IMR-90 (cell line): ENCODE results near the gene NET1. TPM values are rescaled to one million over a fixed set of nuclear protein-coding genes. Genes with fewer than 3 reads are reported as not detected.

Source experiments
- ATAC-seq: fragments of 200-7000 bp; cut with Tn5 transposase; 2 replicates; pipeline ENCODE4 v1.9.1; 2020; ENCODE audit warnings: low read depth, mild to moderate bottlenecking, moderate library complexity
- BruUV-seq: library from RNA; stranded (reverse); fragments of 400-500 nt; replicated peaks from 2 replicates; lab custom pipeline; 2021; lab: Mats Ljungman, UMichigan
- CTCF ChIA-PET: fragments of 300-600 bp; formaldehyde crosslinking; extraction: SDS; loops from one replicate; lab custom pipeline; 2021; ENCODE audit warnings: antibody characterized with exemption; lab: Yijun Ruan, JAX
- POLR2A ChIA-PET: fragments of 300-600 bp; sonication (Branson Sonifier 250); formaldehyde crosslinking; loops from one replicate; lab custom pipeline; 2022; ENCODE audit warnings: antibody characterized with exemption; ENCODE audit not compliant: unreplicated experiment; lab: Charles Lee
- DNase-seq: peaks from one replicate; pipeline ENCODE4 v3.0.0; 2013
- H2AFZ ChIP-seq: replicated peaks from 2 replicates; pipeline ENCODE3; 2013; ENCODE audit warnings: low read length, mild to moderate bottlenecking; ENCODE audit not compliant: poor library complexity
- H2AK5ac ChIP-seq: 2 replicates; pipeline ENCODE4 v1.6.1; 2013; ENCODE audit warnings: low read depth, low read length, inconsistent platforms
- H2AK9ac ChIP-seq: replicated peaks from 2 replicates; pipeline ENCODE3; 2013; ENCODE audit warnings: mild to moderate bottlenecking, low read depth, low read length, moderate library complexity; ENCODE audit not compliant: poor library complexity
- H2BK120ac ChIP-seq: 2 replicates; pipeline ENCODE4 v1.6.1; 2013; ENCODE audit warnings: low read depth, low read length, inconsistent platforms
- H2BK15ac ChIP-seq: 3 replicates; pipeline ENCODE4 v1.6.1; 2013; ENCODE audit warnings: low read depth, low read length, inconsistent platforms
- H2BK20ac ChIP-seq: 2 replicates; pipeline ENCODE4 v1.6.1; 2013; ENCODE audit warnings: low read depth, mild to moderate bottlenecking, inconsistent platforms, low read length, moderate library complexity
- H2BK5ac ChIP-seq: 2 replicates; pipeline ENCODE4 v1.6.1; 2013; ENCODE audit warnings: mild to moderate bottlenecking, low read depth, low read length, inconsistent platforms; ENCODE audit not compliant: poor library complexity, severe bottlenecking
- H3K14ac ChIP-seq: replicated peaks from 2 replicates; pipeline ENCODE4 v1.6.1; 2013; ENCODE audit warnings: low read depth, low read length, inconsistent platforms
- H3K18ac ChIP-seq: 2 replicates; pipeline ENCODE4 v1.6.1; 2013; ENCODE audit warnings: low read depth, low read length, control low read depth
- H3K23ac ChIP-seq: 2 replicates; pipeline ENCODE4 v1.6.1; 2013; ENCODE audit warnings: low read depth, low read length, inconsistent platforms
- H3K27ac ChIP-seq: 2 replicates; pipeline ENCODE4 v1.5.1; 2013; ENCODE audit warnings: mild to moderate bottlenecking, control low read depth, low read length; ENCODE audit not compliant: insufficient read depth
- H3K27me3 ChIP-seq: 2 replicates; pipeline ENCODE4 v1.6.1; 2013; ENCODE audit warnings: low read length; ENCODE audit not compliant: control insufficient read depth, insufficient read depth
- H3K36me3 ChIP-seq: 2 replicates; pipeline ENCODE4 v1.6.1; 2013; ENCODE audit warnings: low read length, mixed read lengths; ENCODE audit not compliant: control insufficient read depth, insufficient read depth
- H3K4ac ChIP-seq: 2 replicates; pipeline ENCODE4 v1.6.1; 2013; ENCODE audit warnings: low read depth, low read length, inconsistent platforms
- H3K4me1 ChIP-seq: 2 replicates; pipeline ENCODE4 v1.6.1; 2013; ENCODE audit warnings: low read length, mixed read lengths; ENCODE audit not compliant: control insufficient read depth, insufficient read depth
- H3K4me2 ChIP-seq: 2 replicates; pipeline ENCODE4 v1.6.1; 2013; ENCODE audit warnings: low read depth, mild to moderate bottlenecking, control low read depth, low read length, moderate library complexity
- H3K4me3 ChIP-seq: 2 replicates; pipeline ENCODE4 v1.5.1; 2013; ENCODE audit warnings: low read depth, mild to moderate bottlenecking, control low read depth, low read length, moderate library complexity; ENCODE audit not compliant: insufficient read depth
- H3K56ac ChIP-seq: 2 replicates; pipeline ENCODE4 v1.6.1; 2013; ENCODE audit warnings: low read length, inconsistent platforms; ENCODE audit not compliant: insufficient read depth; ENCODE audit errors: extremely low read depth
- H3K79me1 ChIP-seq, 2 experiments: 2 replicates each; pipeline ENCODE4 v1.6.1; 2013; ENCODE audit warnings: low read length in 2 of 2, inconsistent platforms in 1 of 2, low read depth in 1 of 2
- H3K9ac ChIP-seq: 2 replicates; pipeline ENCODE4 v1.6.1; 2013; ENCODE audit warnings: low read depth, low read length, control low read depth
- H3K9me1 ChIP-seq: 2 replicates; pipeline ENCODE4 v1.6.1; 2013; ENCODE audit warnings: low read length, inconsistent platforms; ENCODE audit not compliant: insufficient read depth
- H3K9me3 ChIP-seq: 2 replicates; pipeline ENCODE4 v1.6.1; 2013; ENCODE audit warnings: low read length; ENCODE audit not compliant: control insufficient read depth, insufficient read depth
- H4K20me1 ChIP-seq: 2 replicates; pipeline ENCODE4 v1.6.1; 2013; ENCODE audit warnings: low read length, inconsistent platforms; ENCODE audit not compliant: insufficient read depth
- H4K5ac ChIP-seq: 2 replicates; pipeline ENCODE4 v1.6.1; 2013; ENCODE audit warnings: mild to moderate bottlenecking, low read depth, low read length, control low read depth
- H4K8ac ChIP-seq, 2 experiments: 2 replicates each; pipeline ENCODE4 v1.6.1; 2013; ENCODE audit warnings: low read depth in 2 of 2, low read length in 2 of 2, control low read depth in 1 of 2, inconsistent platforms in 1 of 2
- H4K91ac ChIP-seq: 2 replicates; pipeline ENCODE4 v1.6.1; 2013; ENCODE audit warnings: low read depth, low read length, inconsistent platforms; ENCODE audit not compliant: insufficient read depth
- BHLHE40 ChIP-seq: fragments of 150-350 bp; IDR thresholded peaks from 2 replicates; pipeline ENCODE4 v1.6.1; 2016; ENCODE audit warnings: mild to moderate bottlenecking, low read depth, low read length
- CHD1 ChIP-seq: IDR thresholded peaks from 2 replicates; pipeline ENCODE4 v1.6.1; 2012; ENCODE audit warnings: low read depth, low read length, improper control_type of control experiment
- CTCF ChIP-seq: conservative IDR thresholded peaks from 2 replicates; pipeline ENCODE4 v1.5.1; 2012; ENCODE audit warnings: mild to moderate bottlenecking, low read depth, low read length, improper control_type of control experiment
- MAZ ChIP-seq: IDR thresholded peaks from 2 replicates; pipeline ENCODE4 v1.6.1; 2012; ENCODE audit warnings: low read depth, mild to moderate bottlenecking, low read length, improper control_type of control experiment, moderate library complexity, borderline replicate concordance
- MXI1 ChIP-seq: IDR thresholded peaks from 2 replicates; pipeline ENCODE4 v1.6.1; 2012; ENCODE audit warnings: low read depth, mild to moderate bottlenecking, low read length, moderate library complexity, borderline replicate concordance
- POLR2A ChIP-seq: IDR thresholded peaks from 2 replicates; pipeline ENCODE4 v1.6.1; 2012; ENCODE audit warnings: mild to moderate bottlenecking, low read depth, low read length
- RFX5 ChIP-seq: IDR thresholded peaks from 2 replicates; pipeline ENCODE4 v1.8.0; 2012; ENCODE audit warnings: low read depth, mild to moderate bottlenecking, low read length, moderate library complexity
- WGBS, 2 experiments: methylation state at CpG; one replicate each; pipeline versions ENCODE4 v1.1.5 to v1.1.7; 2013; ENCODE audit warnings: missing lambda C conversion rate in 2 of 2; ENCODE audit not compliant: insufficient read length in 1 of 2; ENCODE audit errors: extremely low coverage in 2 of 2; 5-methylcytosine and 5-hydroxymethylcytosine counted together
- dilution Hi-C: fragments of 300-500 bp; cut with HindIII; formaldehyde crosslinking; loops from one replicate; pipeline ENCODE4 v1.14.3; 2018; ENCODE audit warnings: low sequenced_read_pairs; ENCODE audit not compliant: unreplicated experiment
- in situ Hi-C: fragments of 300-500 bp; cut with MboI; formaldehyde crosslinking; loops from 3 replicates; pipeline ENCODE4 v1.14.3; 2019; ENCODE audit warnings: low sequenced_read_pairs, inconsistent platforms, mixed read lengths
- intact Hi-C: fragments of 100-400 bp; cut with micrococcal nuclease; formaldehyde crosslinking; loops from 2 replicates; pipeline ENCODE4 v1.10.0; 2022
- polyA plus RNA-seq, 3 experiments: library from polyadenylated mRNA; depleted of rRNA; stranded (reverse); fragments of >200 nt; gene quantifications; 2 replicates each; pipeline ENCODE4 v1.2.3, GENCODE V29; 2012; ENCODE audit warnings: low replicate concordance in 1 of 3
- total RNA-seq: library from RNA; depleted of rRNA; stranded (reverse); fragments of >200 nt; gene quantifications from 2 replicates; pipeline ENCODE4 v1.2.3, GENCODE V29; 2012

NET1 gene
- total and polyA plus RNA-seq, 2 of the 4 experiments (the other 2 are of a cell fraction) = 20.0 to 54.7 TPM

GRCh38 chr10:5457741-5458140, 45.4 kb downstream of the NET1 start:
- H2AK5ac ChIP-seq = no peak overlapping the region
- H4K8ac ChIP-seq = no peak overlapping the region
- no peak overlapping the region for H3K4me3 ChIP-seq
- no peak for TF ChIP-seq RFX5
- TF ChIP-seq CHD1 = no peak
- no peak for TF ChIP-seq MAZ
- TF ChIP-seq MXI1 = no peak
- TF ChIP-seq CTCF = no peak
- TF ChIP-seq BHLHE40 = no peak
- no peak for TF ChIP-seq POLR2A
- no peak overlapping the region for H3K23ac ChIP-seq
- no peaks in the 10 kb centered on the region for H3K27me3 ChIP-seq
- H3K18ac ChIP-seq = no peak overlapping the region
- peaks cover 5 to 15% of the 10 kb centered on the region in 2 experiments; a peak in 3 of 4 replicates for H3K79me1 ChIP-seq
- 82% methylated on average over 3 of the region's 3 CpGs; no CpG with 5 or more reads in 1 of the 2 experiments for WGBS, 2 experiments
- ChIA-PET CTCF (no interaction called here), POLR2A (no interaction called here)
- H3K4ac ChIP-seq = no peak overlapping the region
- DNase-seq (no peak), ATAC-seq (no peak)
- no peaks in the 10 kb centered on the region for H4K20me1 ChIP-seq
- peaks cover 5% of the 10 kb centered on the region for H3K9me1 ChIP-seq
- no peak overlapping the region for H3K14ac ChIP-seq
- H4K91ac ChIP-seq = no peak overlapping the region
- H3K36me3 ChIP-seq = peaks cover 25% of the 10 kb centered on the region
- in situ Hi-C loops = loop anchor here (25.0 kb wide), 1 partner anchor 405 kb away; no protein-coding TSS in a partner anchor
- no peak overlapping the region for H2BK120ac ChIP-seq
- dilution Hi-C loops = no loop called here
- BruUV-seq = no TSS peak
- no peak overlapping the region for H2AK9ac ChIP-seq
- no peaks in the 10 kb centered on the region for H3K9me3 ChIP-seq
- no peak overlapping the region for H2BK20ac ChIP-seq
- intact Hi-C loops = no loop called here
- H4K5ac ChIP-seq = no peak overlapping the region
- H2BK5ac ChIP-seq = no peak overlapping the region
- H3K4me2 ChIP-seq = no peak overlapping the region
- H3K27ac ChIP-seq = no peak overlapping the region
- peaks cover 8% of the 10 kb centered on the region for H3K4me1 ChIP-seq
- H3K9ac ChIP-seq = no peak overlapping the region
- H2BK15ac ChIP-seq = no peak overlapping the region
- H2AFZ ChIP-seq = no peak overlapping the region
- no peak overlapping the region for H3K56ac ChIP-seq
